LNCAP (cell line): ENCODE measurements around the gene SFTPD.

Experiments
- CTCF ChIP-seq: fragments of 450-650 bp; IDR thresholded peaks from 2 replicates; pipeline ENCODE4 v1.5.1; 2017; ENCODE audit warnings: mild to moderate bottlenecking

Gene SFTPD

GRCh38 chr10:79941585-79942210 lies 7.2 kb downstream of the SFTPD start:
- no peak for TF ChIP-seq CTCF

DNA sequence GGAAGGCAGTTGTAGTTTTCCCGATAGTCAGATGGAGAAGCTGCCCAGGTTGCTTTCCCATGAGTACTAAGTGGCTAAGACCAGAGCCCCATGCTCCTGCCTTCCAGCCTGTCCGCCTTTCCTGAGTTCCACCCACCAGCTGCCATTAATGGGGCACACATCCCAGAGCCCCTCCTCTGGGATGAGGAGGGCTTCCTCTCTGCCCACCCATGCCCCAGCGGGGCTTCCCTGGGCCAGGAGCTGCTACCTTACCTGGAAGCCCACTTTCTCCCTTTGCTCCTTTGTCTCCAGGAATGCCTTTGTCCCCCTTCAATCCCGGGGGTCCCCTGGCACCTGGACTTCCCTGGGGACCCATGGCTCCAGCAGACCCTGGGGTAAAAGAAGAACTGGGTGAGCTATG lies 7.8 kb downstream of the SFTPD start:
- TF ChIP-seq CTCF, result no peak

DNA sequence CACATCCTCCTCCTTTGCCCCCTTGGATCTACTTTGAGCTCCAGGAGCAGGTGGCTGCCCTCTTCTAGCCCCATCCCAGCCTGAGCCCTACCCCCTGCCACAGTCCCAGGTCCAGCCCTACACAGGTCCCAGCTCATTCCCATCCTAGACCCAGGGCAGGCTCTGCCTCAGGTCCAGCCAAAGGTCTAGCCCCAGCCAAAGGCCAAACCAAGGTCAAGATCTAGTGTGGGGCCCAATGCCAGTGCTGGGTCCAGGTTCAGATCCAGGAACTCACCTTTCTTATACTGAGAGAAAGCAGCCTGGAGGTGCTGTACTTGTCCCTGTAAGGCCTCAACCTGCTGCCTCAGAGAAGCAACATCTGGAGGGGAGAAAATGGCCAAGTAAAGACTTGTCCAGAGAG lies 8.5 kb downstream of the SFTPD start:
- TF ChIP-seq CTCF, result no peak

- TF ChIP-seq CTCF, result no peak
These were observed 8.9 kb downstream of the SFTPD start for GRCh38 chr10:79939969-79940368.

DNA sequence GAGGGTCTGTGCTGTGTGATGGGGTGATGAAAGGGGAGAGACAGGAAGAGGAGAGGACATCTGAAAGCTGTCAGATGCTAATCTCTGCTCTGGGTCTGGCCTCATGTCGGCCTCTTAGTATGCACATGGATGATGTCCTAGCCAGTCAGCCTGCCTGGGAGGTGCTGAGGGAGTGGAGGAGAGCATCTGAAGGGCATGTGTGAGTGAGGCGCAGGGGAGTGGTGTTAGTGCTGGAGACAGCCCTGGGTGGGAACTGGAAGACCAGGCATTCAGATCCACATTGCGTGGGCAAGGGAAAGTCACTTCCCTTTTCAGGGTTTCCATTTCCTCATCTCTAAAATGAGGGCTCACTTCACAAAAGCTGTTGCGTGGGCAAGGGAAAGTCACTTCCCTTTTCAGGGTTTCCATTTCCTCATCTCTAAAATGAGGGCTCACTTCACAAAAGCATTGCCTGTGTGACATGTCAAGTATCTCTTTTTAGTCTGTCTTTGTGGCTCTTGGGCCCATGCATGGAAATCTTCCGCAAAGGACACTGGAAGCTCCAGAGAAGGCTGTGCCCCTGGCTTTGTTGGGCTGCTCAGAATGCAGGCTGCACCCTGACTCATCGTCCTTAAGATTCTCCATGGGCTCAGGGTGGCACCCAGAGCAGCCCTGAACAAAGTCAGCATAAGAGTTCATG lies 10.0 kb downstream of the SFTPD start:
- TF ChIP-seq CTCF, result no peak

DNA sequence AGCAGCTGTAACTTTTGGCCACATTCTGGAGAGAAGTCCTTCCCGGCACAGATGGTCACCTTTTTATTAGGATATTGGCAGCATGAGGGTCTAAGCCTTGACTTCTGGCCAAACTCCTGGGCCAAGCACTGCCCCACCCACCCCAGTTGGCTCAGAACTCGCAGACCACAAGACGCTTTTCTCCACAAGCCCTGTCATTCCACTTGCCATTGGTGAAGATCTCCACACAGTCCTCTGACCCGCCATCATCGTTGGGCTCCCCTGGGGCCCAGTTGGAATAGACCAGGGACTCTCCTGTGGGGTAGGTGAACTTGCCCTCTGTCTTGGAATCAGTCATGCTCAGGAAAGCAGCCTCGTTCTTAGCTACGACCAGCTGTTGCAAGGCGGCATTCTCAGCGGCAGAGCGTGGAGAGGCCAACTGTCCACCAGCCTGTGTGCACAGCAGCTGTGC lies 11.2 kb downstream of the SFTPD start:
- no peak for TF ChIP-seq CTCF

- no peak for TF ChIP-seq CTCF
These were observed 12.0 kb downstream of the SFTPD start for GRCh38 chr10:79936625-79937615.
